HepG2 (cell line): Measurements from ENCODE around the gene STK39. TPM values are rescaled to one million over a fixed set of nuclear protein-coding genes. Genes with fewer than 3 reads are reported as not detected.

ENCODE experiments used
- ATAC-seq: fragments of 200-7000 bp; cut with Tn5 transposase; 3 replicates; pipeline ENCODE4 v1.9.1; 2020; ENCODE audit warnings: mild to moderate bottlenecking, moderate library complexity
- BruUV-seq: library from RNA; stranded (reverse); fragments of 400-500 nt; replicated peaks from 2 replicates; lab custom pipeline; 2021; lab: Mats Ljungman, UMichigan
- CTCF ChIA-PET: fragments of 300-600 bp; formaldehyde crosslinking; extraction: SDS; loops from one replicate; lab custom pipeline; 2021; ENCODE audit warnings: low total read pairs, inconsistent platforms, low intra/inter-chr PET ratio; lab: Yijun Ruan, JAX
- POLR2A ChIA-PET: fragments of 350-600 bp; sonication (Branson Sonifier 250); formaldehyde crosslinking; loops from one replicate; lab custom pipeline; 2020; ENCODE audit warnings: antibody characterized with exemption, inconsistent platforms; lab: Yijun Ruan, JAX
- DNase-seq: peaks from one replicate; pipeline ENCODE4 v3.0.0-alpha.2; 2015; ENCODE audit warnings: low spot score
- FAIRE-seq: peaks from 3 replicates; lab custom pipeline; 2011; peaks lifted over from hg19 to GRCh38; lab: Jason Lieb, UNC
- H2AFZ ChIP-seq: one replicate; pipeline ENCODE4 v1.6.1; 2011; ENCODE audit warnings: low read length, inconsistent platforms
- H3K27ac ChIP-seq: fragments of 300-600 bp; 3 replicates; pipeline ENCODE4 v1.8.0; 2011; ENCODE audit warnings: mixed run types, mild to moderate bottlenecking, mixed read lengths, low read length, inconsistent platforms; ENCODE audit not compliant: insufficient read depth; ENCODE audit errors: extremely low read length
- H3K27me3 ChIP-seq, 2 experiments: fragments of 200-600 bp in 1 of 2; 2 replicates in 1 of 2; 3 replicates in 1 of 2; pipeline versions ENCODE4 v1.6.0 to v1.8.0; 2011; ENCODE audit warnings: low read length in 2 of 2, mild to moderate bottlenecking in 2 of 2, moderate library complexity in 2 of 2, inconsistent platforms in 1 of 2; ENCODE audit not compliant: insufficient read depth in 2 of 2, control insufficient read depth in 1 of 2
- H3K36me3 ChIP-seq, 2 experiments: fragments of 200-600 bp in 1 of 2; replicated peaks in 1 of 2; 2 replicates in 1 of 2; 3 replicates in 1 of 2; pipeline versions ENCODE4 v1.5.1 to v1.8.0; 2011; ENCODE audit warnings: low read length in 2 of 2, inconsistent platforms in 1 of 2; ENCODE audit not compliant: insufficient read depth in 2 of 2, control insufficient read depth in 1 of 2
- H3K4me1 ChIP-seq: 2 replicates; pipeline ENCODE4 v1.5.1; 2012; ENCODE audit warnings: low read length, inconsistent platforms; ENCODE audit not compliant: insufficient read depth
- H3K4me2 ChIP-seq: 2 replicates; pipeline ENCODE4 v1.6.0; 2011; ENCODE audit warnings: low read depth, low read length, inconsistent platforms
- H3K4me3 ChIP-seq, 3 experiments: fragments of 200-600 bp in 1 of 3; sonication (generic), shearing (Covaris generic) in 1 of 3; replicated peaks in 1 of 3; 2 replicates each; pipeline ENCODE4 v1.5.1; 2011 to 2016; ENCODE audit warnings: low read length in 3 of 3, inconsistent platforms in 2 of 3, low read depth in 2 of 3, mild to moderate bottlenecking in 2 of 3, control low read depth in 1 of 3, mixed read lengths in 1 of 3; ENCODE audit not compliant: insufficient read depth in 1 of 3
- H3K79me2 ChIP-seq: one replicate; pipeline ENCODE4 v1.6.1; 2011; ENCODE audit warnings: low read length, inconsistent platforms; ENCODE audit not compliant: insufficient read depth
- H3K9ac ChIP-seq: 2 replicates; pipeline ENCODE4 v1.6.0; 2011; ENCODE audit warnings: mild to moderate bottlenecking, low read depth, low read length, inconsistent platforms; ENCODE audit not compliant: insufficient read depth
- H3K9me3 ChIP-seq: 2 replicates; pipeline ENCODE4 v1.5.1; 2012; ENCODE audit warnings: mild to moderate bottlenecking, low read length
- H4K20me1 ChIP-seq: 2 replicates; pipeline ENCODE4 v1.6.0; 2011; ENCODE audit warnings: inconsistent platforms, mild to moderate bottlenecking, low read length, moderate library complexity; ENCODE audit not compliant: insufficient read depth
- MAFK ChIP-seq, 2 experiments: IDR thresholded peaks in 1 of 2; conservative IDR thresholded peaks in 1 of 2; 2 replicates each; pipeline ENCODE4 v1.6.1; 2011; ENCODE audit warnings: improper control_type of control experiment in 2 of 2, low read length in 2 of 2
- SIX1 ChIP-seq: sonication (generic); formaldehyde crosslinking; IDR thresholded peaks from 2 replicates; pipeline ENCODE4 v1.4.0; 2020; ENCODE audit warnings: missing genetic modification reagents, borderline replicate concordance
- ZBTB40 ChIP-seq, 2 experiments: fragments of 450-650 bp in 1 of 2; sonication (generic) in 1 of 2; formaldehyde crosslinking in 1 of 2; IDR thresholded peaks; 2 replicates each; pipeline versions ENCODE4 v1.6.1 to v1.8.0; 2016 to 2022; ENCODE audit warnings: antibody characterized with exemption in 1 of 2, mild to moderate bottlenecking in 1 of 2, missing genetic modification reagents in 1 of 2
- WGBS: methylation state at CpG from one replicate; pipeline ENCODE4 v1.1.6; 2017; ENCODE audit warnings: low lambda C conversion rate; 5-methylcytosine and 5-hydroxymethylcytosine counted together
- in situ Hi-C: cut with HindIII; loops from 2 replicates; pipeline ENCODE4 v1.10.0; 2017; ENCODE audit warnings: low pct_unique_long_range_greater_than_20kb; ENCODE audit not compliant: extremely low pct_ligation_motif_present
- intact Hi-C: fragments of 100-400 bp; cut with micrococcal nuclease; formaldehyde crosslinking; loops from one replicate; pipeline ENCODE4 v1.10.0; 2022; ENCODE audit not compliant: unreplicated experiment
- polyA plus RNA-seq, 8 experiments: library from polyadenylated mRNA; depleted of rRNA in 3 of 8; stranded (reverse) in 7 of 8; unstranded in 1 of 8; fragments of >200 nt; fragmentation: Illumina TruSeq in 4 of 8; extraction: Trizol in 4 of 8; gene quantifications; 2 replicates each; pipeline versions ENCODE4 v1.2.1 to v1.2.3, GENCODE V29; 2011 to 2016; ENCODE audit warnings: low read depth in 4 of 8, missing spikeins in 1 of 8, mixed read lengths in 1 of 8; ENCODE audit not compliant: insufficient read depth in 1 of 8
- total RNA-seq, 5 experiments: library from RNA; depleted of rRNA; stranded (reverse); fragments of >200 nt; fragmentation: Illumina TruSeq; extraction: Trizol; gene quantifications; 2 replicates each; pipeline ENCODE4 v1.2.3, GENCODE V29; 2016; ENCODE audit warnings: low read depth in 1 of 5

Gene STK39
- total and polyA plus RNA-seq, 2 of the 13 experiments (the other 11 are each of a cell fraction or from before 2014, with no cell fraction given), result 27.3 to 38.4 TPM

- POLR2A ChIA-PET, result no interaction called here
- peaks cover 36% of the 10 kb centered on the region for H3K4me1 ChIP-seq
- no peak overlapping the region for H3K4me3 ChIP-seq
- H4K20me1 ChIP-seq, result no peaks in the 10 kb centered on the region
- no peak for FAIRE-seq
- TF ChIP-seq SIX1 (CRISPR knock-in tag) (no peak), ZBTB40 (IDR thresholded peaks at IDR 0.05) (peak; percentile 19; the same call in 1 of the 2 replicates), ZBTB40 (CRISPR knock-in tag; IDR thresholded peaks at IDR 0.05) (peak; percentile 71; the same call in 1 of the 2 replicates), MAFK (conservative IDR thresholded peaks at IDR 0.05 in 1 of 2, IDR thresholded peaks at IDR 0.05 in 1 of 2; ENCODE audit: low read length in 2 of 2) (peak in 1 of 2 experiments; percentile 44; a peak in 1 of 4 replicates)
- TF ChIP-seq, all 625 proteins: peak for 2
- ATAC-seq (no peak), DNase-seq (no peak)
- H2AFZ ChIP-seq, result no peak overlapping the region
- 66% methylated on average over 2 of the region's 2 CpGs for WGBS
- H3K9me3 ChIP-seq, result no peaks in the 10 kb centered on the region
- H3K27ac ChIP-seq, result no peak overlapping the region
- no peaks in the 10 kb centered on the region for H3K36me3 ChIP-seq
- no peak overlapping the region for H3K9ac ChIP-seq
- intact Hi-C loops, result no loop called here
- in situ Hi-C loops, result no loop called here
- CTCF ChIA-PET, result no interaction called here
- no peaks in the 10 kb centered on the region for H3K79me2 ChIP-seq
- H3K27me3 ChIP-seq, result no peaks in the 10 kb centered on the region
- no peak overlapping the region for H3K4me2 ChIP-seq
- BruUV-seq, result no TSS peak
Measured at GRCh38 chr2:168253379-168253778, 6.0 kb upstream of the STK39 start.
